Central memory CD8-positive, alpha-beta T cell (primary cell): ENCODE results near the gene GRSF1.

Experiments
- ATAC-seq: fragments of 150-1000 bp; cut with Tn5 transposase; replicated peaks from 2 replicates; pipeline ENCODE4 v1.10.0; 2022; ENCODE audit warnings: mild to moderate bottlenecking, moderate FRiP score, moderate number of reproducible peaks; ENCODE audit not compliant: poor library complexity, severe bottlenecking; ENCODE audit errors: extremely low read depth
- DNase-seq, 2 donors: peaks; one replicate each; pipeline ENCODE4 v3.0.0; 2021; ENCODE audit warnings: low spot score in 2 of 2
- H3K27ac Mint-ChIP-seq: one replicate; pipeline ENCODE4 v1.8.0; 2022; ENCODE audit warnings: low read depth, mild to moderate bottlenecking, moderate library complexity, mixed read lengths
- H3K27me3 Mint-ChIP-seq: one replicate; pipeline ENCODE4 v1.8.0; 2022; ENCODE audit warnings: mixed read lengths
- H3K36me3 Mint-ChIP-seq: one replicate; pipeline ENCODE4 v1.8.0; 2022; ENCODE audit warnings: mild to moderate bottlenecking, moderate library complexity, mixed read lengths; ENCODE audit not compliant: insufficient read depth
- H3K4me1 Mint-ChIP-seq: one replicate; pipeline ENCODE4 v1.8.0; 2022; ENCODE audit warnings: mixed read lengths
- H3K4me3 Mint-ChIP-seq: one replicate; pipeline ENCODE4 v1.8.0; 2022; ENCODE audit warnings: mild to moderate bottlenecking, moderate library complexity, mixed read lengths
- H3K9me3 Mint-ChIP-seq: one replicate; pipeline ENCODE4 v1.8.0; 2022; ENCODE audit warnings: mixed read lengths

GRSF1 gene

DNA sequence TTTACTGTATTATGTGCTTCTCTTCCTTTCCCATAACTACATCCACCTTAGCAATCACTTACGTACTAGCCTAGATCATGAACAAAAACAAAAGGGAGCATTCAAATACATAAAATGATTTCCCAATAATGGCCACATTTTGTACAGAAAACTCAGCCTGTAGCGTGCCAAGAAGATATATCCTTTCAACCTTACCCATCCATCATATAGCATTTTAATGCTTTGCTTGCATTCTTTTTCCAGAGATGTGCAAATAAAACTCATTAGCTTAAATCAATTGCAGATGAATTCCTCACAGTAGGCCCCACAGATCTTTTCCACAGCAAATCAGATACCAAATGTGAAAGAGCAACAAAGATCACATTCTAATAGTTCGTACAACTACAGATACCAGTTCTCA lies 20.8 kb downstream of the GRSF1 start:
- Mint-ChIP-seq H3K4me3 (no peak overlapping the region), H3K27ac (peak overlapping the region; percentile 20), H3K27me3 (no peaks in the 10 kb centered on the region), H3K9me3 (no peaks in the 10 kb centered on the region), H3K36me3 (peaks cover 52% of the 10 kb centered on the region), H3K4me1 (peaks cover 9% of the 10 kb centered on the region)
- DNase-seq, result no peak
- ATAC-seq, result no peak

DNA sequence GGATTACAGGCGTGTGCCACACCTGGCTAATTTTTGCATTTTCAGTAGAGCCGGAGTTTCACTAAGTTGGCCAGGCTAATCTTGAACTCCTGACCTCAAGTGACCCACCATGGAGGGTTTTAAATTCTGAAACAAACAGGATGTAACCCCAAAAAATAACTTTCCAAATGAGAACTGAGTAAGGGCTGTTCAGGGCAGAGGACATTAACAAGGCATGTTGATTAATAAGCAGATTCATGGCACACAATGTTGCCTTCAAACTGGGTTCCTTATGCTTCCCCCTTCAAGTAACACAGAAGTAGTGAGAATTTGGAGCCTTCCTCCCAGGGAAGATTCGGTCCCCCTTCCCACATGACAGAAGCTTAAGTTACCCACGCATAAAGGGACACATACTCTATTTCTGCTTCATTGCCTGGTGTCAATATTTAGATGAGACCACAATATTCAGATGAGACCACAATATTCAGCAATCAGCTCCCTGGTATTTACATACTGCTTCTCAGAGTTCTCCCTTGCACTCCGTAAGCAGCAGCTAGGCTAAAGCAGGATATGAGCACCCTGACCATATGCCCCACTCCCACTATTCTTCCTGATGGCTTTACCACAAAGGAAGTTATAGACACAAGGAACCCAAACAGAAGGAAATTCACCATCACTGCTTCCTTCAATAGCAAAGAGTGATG lies 21.4 kb downstream of the GRSF1 start:
- H3K27ac Mint-ChIP-seq, result peak overlapping the region; percentile 53
- H3K4me3 Mint-ChIP-seq, result no peak overlapping the region
- H3K9me3 Mint-ChIP-seq, result no peaks in the 10 kb centered on the region
- no peaks in the 10 kb centered on the region for H3K27me3 Mint-ChIP-seq
- ATAC-seq, result no peak
- DNase-seq, result no peak
- H3K36me3 Mint-ChIP-seq, result peaks cover 47% of the 10 kb centered on the region
- H3K4me1 Mint-ChIP-seq, result peaks cover 9% of the 10 kb centered on the region

- H3K27ac Mint-ChIP-seq, result no peak overlapping the region
- DNase-seq, result no peak
- H3K4me3 Mint-ChIP-seq, result no peak overlapping the region
- H3K9me3 Mint-ChIP-seq, result no peaks in the 10 kb centered on the region
- H3K4me1 Mint-ChIP-seq, result peaks cover 9% of the 10 kb centered on the region
- H3K27me3 Mint-ChIP-seq, result no peaks in the 10 kb centered on the region
- H3K36me3 Mint-ChIP-seq, result peaks cover 34% of the 10 kb centered on the region
- ATAC-seq, result no peak
Measured at GRCh38 chr4:70816894-70817293, 22.8 kb downstream of the GRSF1 start.

DNA sequence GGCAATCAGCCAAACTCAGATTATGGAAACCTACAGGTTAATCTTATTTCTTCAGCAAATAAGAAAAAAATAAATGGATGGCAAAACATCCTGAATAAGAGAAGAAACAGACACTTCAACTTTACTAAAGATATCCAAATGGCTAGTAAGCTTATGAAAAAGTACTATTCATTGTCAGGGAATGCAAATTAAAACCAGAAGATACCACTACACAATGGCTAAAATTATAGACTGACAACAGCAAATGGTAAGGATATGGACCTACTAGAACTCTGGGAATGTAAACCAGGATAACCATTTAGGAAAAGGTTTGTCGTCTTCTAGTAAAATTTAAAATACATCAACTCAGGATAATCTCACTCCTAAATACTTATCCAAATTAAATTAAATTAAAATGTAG lies 24.3 kb downstream of the GRSF1 start:
- no peak for DNase-seq
- peaks cover 9% of the 10 kb centered on the region for H3K4me1 Mint-ChIP-seq
- H3K27ac Mint-ChIP-seq, result no peak overlapping the region
- H3K36me3 Mint-ChIP-seq, result peaks cover 21% of the 10 kb centered on the region
- no peak for ATAC-seq
- H3K9me3 Mint-ChIP-seq, result no peaks in the 10 kb centered on the region
- no peaks in the 10 kb centered on the region for H3K27me3 Mint-ChIP-seq
- H3K4me3 Mint-ChIP-seq, result no peak overlapping the region

DNA sequence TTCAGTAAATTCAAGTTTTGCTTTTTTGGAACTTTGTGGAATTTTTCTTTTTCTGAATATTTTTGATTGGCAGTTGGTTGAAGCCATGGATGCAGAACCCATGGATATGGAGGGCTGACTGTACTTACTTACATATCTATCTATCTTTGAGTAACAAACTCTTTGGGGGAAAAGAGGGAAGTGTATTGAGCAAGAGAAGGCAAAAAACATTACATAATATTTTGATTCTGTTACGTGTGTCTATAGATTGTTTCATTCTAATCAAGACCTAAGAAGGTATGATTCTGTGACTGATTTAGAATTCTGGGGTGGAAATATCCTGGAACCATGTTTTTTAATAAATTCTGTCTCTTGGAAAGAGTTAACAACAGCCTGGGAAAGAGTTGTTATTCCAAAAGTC lies 31.5 kb downstream of the GRSF1 start:
- no peak overlapping the region for H3K4me3 Mint-ChIP-seq
- H3K27me3 Mint-ChIP-seq, result no peaks in the 10 kb centered on the region
- peaks cover under 1% of the 10 kb centered on the region for H3K4me1 Mint-ChIP-seq
- DNase-seq, result no peak
- peaks cover 1% of the 10 kb centered on the region for H3K36me3 Mint-ChIP-seq
- no peak overlapping the region for H3K27ac Mint-ChIP-seq
- no peaks in the 10 kb centered on the region for H3K9me3 Mint-ChIP-seq
- no peak for ATAC-seq

DNA sequence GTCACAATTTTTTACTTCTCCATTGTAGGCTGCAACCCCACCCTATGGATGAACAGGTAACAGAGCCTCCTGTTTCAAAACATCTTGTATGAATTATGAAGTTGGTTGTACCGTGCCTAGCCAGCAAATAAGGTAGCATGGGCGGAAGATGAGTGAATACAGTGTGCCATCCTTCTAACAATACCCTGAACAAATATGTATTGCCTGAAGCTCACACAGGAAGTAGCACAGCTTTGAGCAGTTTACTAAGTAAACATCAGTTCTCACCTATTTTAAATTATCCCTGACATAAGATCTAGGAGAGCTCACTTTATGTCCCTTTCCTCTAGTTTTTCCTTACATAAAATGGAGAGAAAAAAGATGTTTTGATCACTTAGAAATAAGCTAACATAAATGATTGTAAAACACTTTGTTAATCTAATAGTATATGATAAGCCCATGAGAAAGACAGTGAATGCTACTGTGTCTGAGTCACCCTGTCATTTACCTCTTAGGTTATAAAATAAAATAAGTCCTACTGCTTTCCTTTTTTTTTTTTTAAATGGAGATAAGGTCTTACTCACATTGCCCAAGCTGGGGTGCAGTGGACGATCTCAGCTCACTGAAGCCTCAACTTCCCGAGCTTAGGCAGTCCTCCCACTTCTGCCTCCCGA lies 36.6 kb downstream of the GRSF1 start:
- DNase-seq (no peak), ATAC-seq (no peak)
- Mint-ChIP-seq H3K27ac (no peak overlapping the region), H3K4me1 (peaks cover 5% of the 10 kb centered on the region), H3K9me3 (no peaks in the 10 kb centered on the region), H3K27me3 (no peaks in the 10 kb centered on the region), H3K4me3 (no peak overlapping the region), H3K36me3 (no peaks in the 10 kb centered on the region)

- Mint-ChIP-seq H3K27ac (no peak overlapping the region), H3K4me3 (no peak overlapping the region), H3K4me1 (peaks cover 5% of the 10 kb centered on the region), H3K36me3 (peaks cover 2% of the 10 kb centered on the region), H3K9me3 (no peaks in the 10 kb centered on the region), H3K27me3 (no peaks in the 10 kb centered on the region)
- ATAC-seq (no peak), DNase-seq (no peak)
Measured at GRCh38 chr4:70801265-70801809, 38.4 kb downstream of the GRSF1 start.

- ATAC-seq (no peak), DNase-seq (no peak)
- Mint-ChIP-seq H3K9me3 (no peaks in the 10 kb centered on the region), H3K36me3 (peaks cover 6% of the 10 kb centered on the region), H3K4me1 (no peaks in the 10 kb centered on the region), H3K27me3 (no peaks in the 10 kb centered on the region), H3K27ac (no peak overlapping the region), H3K4me3 (no peak overlapping the region)
Measured at GRCh38 chr4:70793626-70794025, 46.1 kb downstream of the GRSF1 start.

- ATAC-seq (no peak), DNase-seq (no peak)
- H3K4me1 Mint-ChIP-seq, result no peaks in the 10 kb centered on the region
- H3K36me3 Mint-ChIP-seq, result peaks cover 10% of the 10 kb centered on the region
- no peak overlapping the region for H3K27ac Mint-ChIP-seq
- no peaks in the 10 kb centered on the region for H3K27me3 Mint-ChIP-seq
- no peaks in the 10 kb centered on the region for H3K9me3 Mint-ChIP-seq
- H3K4me3 Mint-ChIP-seq, result no peak overlapping the region
Measured at GRCh38 chr4:70788733-70789132, 51.0 kb downstream of the GRSF1 start.

DNA sequence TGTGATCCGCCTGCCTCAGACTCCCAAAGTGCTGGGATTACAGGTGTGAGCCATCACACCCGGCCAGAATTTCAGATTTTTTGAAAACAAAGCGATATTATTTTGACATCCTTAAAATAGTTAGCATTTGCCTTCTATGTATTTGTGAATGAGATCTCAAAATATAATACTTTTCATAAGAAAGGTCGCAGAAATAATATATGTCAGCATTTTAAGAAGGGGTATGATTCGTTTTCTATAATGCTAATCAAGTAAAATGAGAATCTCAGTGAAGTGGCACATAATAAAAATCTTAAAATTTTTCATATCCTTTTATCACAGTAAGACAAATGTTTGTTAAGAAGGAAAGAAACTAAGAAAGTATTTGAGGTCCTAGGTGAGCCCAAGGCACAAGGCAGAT lies 52.2 kb downstream of the GRSF1 start:
- ATAC-seq, result no peak
- H3K27me3 Mint-ChIP-seq, result no peaks in the 10 kb centered on the region
- H3K36me3 Mint-ChIP-seq, result peaks cover 8% of the 10 kb centered on the region
- no peak for DNase-seq
- no peaks in the 10 kb centered on the region for H3K9me3 Mint-ChIP-seq
- no peak overlapping the region for H3K4me3 Mint-ChIP-seq
- no peaks in the 10 kb centered on the region for H3K4me1 Mint-ChIP-seq
- no peak overlapping the region for H3K27ac Mint-ChIP-seq

DNA sequence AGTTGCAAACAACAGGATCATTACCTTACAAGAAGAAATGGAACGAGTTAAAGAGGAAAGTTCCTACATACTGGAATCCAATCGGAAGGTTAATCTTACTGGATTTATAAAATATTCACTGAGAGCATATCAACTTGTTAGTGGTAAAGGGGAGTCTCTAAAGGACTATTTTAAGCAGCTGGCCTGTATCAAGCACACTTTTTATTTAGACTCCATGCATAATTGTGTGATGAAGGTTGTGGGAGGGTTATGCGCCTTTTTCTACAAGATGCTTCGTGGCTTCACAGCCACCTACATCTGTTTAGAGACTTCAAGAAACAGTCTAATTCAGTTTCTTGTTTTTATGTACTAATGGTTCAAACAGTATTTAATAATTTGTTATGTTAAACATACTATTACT lies 56.6 kb downstream of the GRSF1 start:
- H3K36me3 Mint-ChIP-seq, result peaks cover 13% of the 10 kb centered on the region
- DNase-seq (no peak), ATAC-seq (no peak)
- H3K9me3 Mint-ChIP-seq, result no peaks in the 10 kb centered on the region
- no peak overlapping the region for H3K4me3 Mint-ChIP-seq
- no peaks in the 10 kb centered on the region for H3K4me1 Mint-ChIP-seq
- H3K27me3 Mint-ChIP-seq, result no peaks in the 10 kb centered on the region
- H3K27ac Mint-ChIP-seq, result no peak overlapping the region

- DNase-seq, result no peak
- Mint-ChIP-seq H3K27me3 (no peaks in the 10 kb centered on the region), H3K27ac (no peak overlapping the region)
Measured at GRCh38 chr4:70778888-70779422, 60.7 kb downstream of the GRSF1 start.

GRCh38 chr4:70772929-70773555 lies 66.6 kb downstream of the GRSF1 start:
- H3K27ac Mint-ChIP-seq, result no peak overlapping the region
- H3K4me3 Mint-ChIP-seq, result no peak overlapping the region
- DNase-seq (no peak), ATAC-seq (no peak)
- H3K27me3 Mint-ChIP-seq, result no peaks in the 10 kb centered on the region
- no peaks in the 10 kb centered on the region for H3K9me3 Mint-ChIP-seq
- no peaks in the 10 kb centered on the region for H3K4me1 Mint-ChIP-seq
- H3K36me3 Mint-ChIP-seq, result peaks cover 6% of the 10 kb centered on the region

More at GRCh38 chr4:70778888-70779422, 60.7 kb downstream of the GRSF1 start:
- no peaks in the 10 kb centered on the region for H3K4me1 Mint-ChIP-seq
- peaks cover 8% of the 10 kb centered on the region for H3K36me3 Mint-ChIP-seq
- no peak for ATAC-seq
- H3K9me3 Mint-ChIP-seq, result no peaks in the 10 kb centered on the region
- no peak overlapping the region for H3K4me3 Mint-ChIP-seq
